Skeletal muscle tissue (tissue), 4 donors: ENCODE measurements around the gene ZSWIM5. TPM values are rescaled to one million over a fixed set of nuclear protein-coding genes. Genes with fewer than 3 reads are reported as not detected.
"Not testable (repeated sequence)": the region's sequence is repeated elsewhere in the genome, so short reads cannot be mapped to it uniquely, and the experiment has no call there.

Experiments used
- H3K27ac ChIP-seq: one replicate; pipeline ENCODE4 v1.7.0; 2013; ENCODE audit warnings: mild to moderate bottlenecking, low read depth, low read length, inconsistent platforms
- H3K27me3 ChIP-seq, 3 donors: one replicate each; pipeline ENCODE4 v1.7.0; 2013; ENCODE audit warnings: low read length in 3 of 3; ENCODE audit not compliant: control insufficient read depth in 3 of 3, insufficient read depth in 3 of 3
- H3K36me3 ChIP-seq, 3 donors: one replicate each; pipeline ENCODE4 v1.7.0; 2013; ENCODE audit warnings: low read length in 3 of 3; ENCODE audit not compliant: control insufficient read depth in 3 of 3, insufficient read depth in 3 of 3
- H3K4me1 ChIP-seq, 3 donors: one replicate each; pipeline ENCODE4 v1.7.0; 2013; ENCODE audit warnings: low read length in 3 of 3, mild to moderate bottlenecking in 3 of 3; ENCODE audit not compliant: control insufficient read depth in 3 of 3, insufficient read depth in 3 of 3
- H3K4me3 ChIP-seq, 3 donors: one replicate each; pipeline ENCODE4 v1.7.0; 2013; ENCODE audit warnings: low read length in 3 of 3
- H3K9ac ChIP-seq, 3 donors: one replicate each; pipeline ENCODE4 v1.7.0; 2013; ENCODE audit warnings: low read length in 3 of 3, mild to moderate bottlenecking in 3 of 3, moderate library complexity in 2 of 3, low read depth in 1 of 3
- H3K9me3 ChIP-seq, 3 donors: one replicate each; pipeline ENCODE4 v1.7.0; 2013; ENCODE audit warnings: low read length in 3 of 3; ENCODE audit not compliant: control insufficient read depth in 3 of 3
- total RNA-seq: library from RNA; depleted of rRNA; stranded (reverse); fragments of >200 nt; gene quantifications from one replicate; pipeline ENCODE4 v1.2.3, GENCODE V29; 2014
- donor health status: Osteomylitis.

ZSWIM5 gene
- total RNA-seq, 1 donor from 2014 or later, result 0.52 TPM

DNA sequence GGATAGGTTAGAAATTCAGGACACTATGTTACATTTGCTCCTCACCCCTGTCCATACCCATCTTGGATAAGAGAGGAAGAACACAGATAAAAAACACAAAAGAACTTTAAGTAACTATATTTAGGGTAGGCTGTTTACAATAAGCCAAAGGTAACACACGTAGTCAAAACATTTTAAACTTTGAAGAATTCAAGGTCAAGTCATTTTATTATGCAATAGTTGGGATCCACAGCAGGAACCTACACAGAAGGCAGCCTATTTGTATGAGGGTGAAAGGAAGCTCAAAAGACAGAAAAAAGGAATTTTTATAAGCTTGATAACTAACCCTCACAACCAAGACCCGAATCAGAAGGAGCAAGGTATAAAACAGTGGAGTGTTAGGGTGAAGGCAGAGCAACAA lies 89.6 kb downstream of the ZSWIM5 start:
- Histone ChIP-seq H3K9me3 (no peaks in the 10 kb centered on the region), H3K9ac (no peak overlapping the region), H3K36me3 (no peaks in the 10 kb centered on the region), H3K27ac (no peak overlapping the region), H3K4me3 (no peak overlapping the region), H3K4me1 (no peaks in the 10 kb centered on the region), H3K27me3 (no peaks in the 10 kb centered on the region)

GRCh38 chr1:45116340-45116739 lies 90.1 kb downstream of the ZSWIM5 start:
- Histone ChIP-seq H3K4me3 (no peak overlapping the region), H3K27ac (no peak overlapping the region), H3K27me3 (no peaks in the 10 kb centered on the region), H3K9ac (no peak overlapping the region), H3K36me3 (no peaks in the 10 kb centered on the region), H3K9me3 (no peaks in the 10 kb centered on the region), H3K4me1 (no peaks in the 10 kb centered on the region)

DNA sequence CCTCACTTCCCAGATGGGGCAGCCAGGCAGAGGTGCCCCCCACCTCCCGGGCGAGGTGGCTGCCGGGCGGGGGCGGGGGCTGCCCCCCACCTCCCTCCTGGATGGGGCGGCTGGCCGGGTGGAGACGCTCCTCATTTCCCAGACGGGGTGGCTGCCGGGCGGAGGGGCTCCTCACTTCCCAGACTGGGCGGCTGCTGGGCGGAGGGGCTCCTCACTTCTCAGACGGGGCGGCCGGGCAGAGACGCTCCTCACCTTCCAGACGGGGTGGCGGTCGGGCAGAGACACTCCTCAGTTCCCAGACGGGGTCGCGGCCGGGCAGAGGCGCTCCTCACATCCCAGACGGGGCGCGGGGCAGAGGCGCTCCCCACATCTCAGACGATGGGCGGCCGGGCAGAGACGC lies 91.2 kb downstream of the ZSWIM5 start:
- H3K9me3 ChIP-seq, H3K9ac ChIP-seq, H3K4me3 ChIP-seq, H3K27me3 ChIP-seq, H3K4me1 ChIP-seq, H3K36me3 ChIP-seq, H3K27ac ChIP-seq: not testable (repeated sequence)

GRCh38 chr1:45112661-45113060 lies 93.7 kb downstream of the ZSWIM5 start:
- Histone ChIP-seq H3K27me3 (no peaks in the 10 kb centered on the region), H3K9me3 (no peaks in the 10 kb centered on the region), H3K9ac (no peak overlapping the region), H3K4me1 (no peaks in the 10 kb centered on the region), H3K27ac (no peak overlapping the region), H3K36me3 (no peaks in the 10 kb centered on the region), H3K4me3 (no peak overlapping the region)

- H3K27me3 ChIP-seq, result no peaks in the 10 kb centered on the region
- H3K9ac ChIP-seq, result no peak overlapping the region
- H3K4me3 ChIP-seq, result no peak overlapping the region
- no peak overlapping the region for H3K27ac ChIP-seq
- H3K9me3 ChIP-seq, result no peaks in the 10 kb centered on the region
- H3K4me1 ChIP-seq, result no peaks in the 10 kb centered on the region
- H3K36me3 ChIP-seq, result no peaks in the 10 kb centered on the region
Observed at GRCh38 chr1:45111239-45111638, 95.2 kb downstream of the ZSWIM5 start.

- H3K4me3 ChIP-seq, result no peak overlapping the region
- H3K27ac ChIP-seq, result no peak overlapping the region
Observed at GRCh38 chr1:45107782-45108181, 98.6 kb downstream of the ZSWIM5 start.

GRCh38 chr1:45106864-45107263 lies 99.5 kb downstream of the ZSWIM5 start:
- not testable (repeated sequence) for H3K4me3 ChIP-seq, H3K36me3 ChIP-seq, H3K27ac ChIP-seq, H3K9me3 ChIP-seq, H3K9ac ChIP-seq, H3K27me3 ChIP-seq, H3K4me1 ChIP-seq

More at GRCh38 chr1:45107782-45108181, 98.6 kb downstream of the ZSWIM5 start:
- H3K36me3 ChIP-seq, result no peaks in the 10 kb centered on the region
- no peaks in the 10 kb centered on the region for H3K9me3 ChIP-seq
- H3K4me1 ChIP-seq, result no peaks in the 10 kb centered on the region
- H3K27me3 ChIP-seq, result no peaks in the 10 kb centered on the region
- H3K9ac ChIP-seq, result no peak overlapping the region

- H3K36me3 ChIP-seq, H3K27me3 ChIP-seq, H3K4me3 ChIP-seq, H3K4me1 ChIP-seq, H3K9ac ChIP-seq, H3K27ac ChIP-seq, H3K9me3 ChIP-seq: not testable (repeated sequence)
Observed at GRCh38 chr1:45106156-45106545, 100.3 kb downstream of the ZSWIM5 start.

DNA sequence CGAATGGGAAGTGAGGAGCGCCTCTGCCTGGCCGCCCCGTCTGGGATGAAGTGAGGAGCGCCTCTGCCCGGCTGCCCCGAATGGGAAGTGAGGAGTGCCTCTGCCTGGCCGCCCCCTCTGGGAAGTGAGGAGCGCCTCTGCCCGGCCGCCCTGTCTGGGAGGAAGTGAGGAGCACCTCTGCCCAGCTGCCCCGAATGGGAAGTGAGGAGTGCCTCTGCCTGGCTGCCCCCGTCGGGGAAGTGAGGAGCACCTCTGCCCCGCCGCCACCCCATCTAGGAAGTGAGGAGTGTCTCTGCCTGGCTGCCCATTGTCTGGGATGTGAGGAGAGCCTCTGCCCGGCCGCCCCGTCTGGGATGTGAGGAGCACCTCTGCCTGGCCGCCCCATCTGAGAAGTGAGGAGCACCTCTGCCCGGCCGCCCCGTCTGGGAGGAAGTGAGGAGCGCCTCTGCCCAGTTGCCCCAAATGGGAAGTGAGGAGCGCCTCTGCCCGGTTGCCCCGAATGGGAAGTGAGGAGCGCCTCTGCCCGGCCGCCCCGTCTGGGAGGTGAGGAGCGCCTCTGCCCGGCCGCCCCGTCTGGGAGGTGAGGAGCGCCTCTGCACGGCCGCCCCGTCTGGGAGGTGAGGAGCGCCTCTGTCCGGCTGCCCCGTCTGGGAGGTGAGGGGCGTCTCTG lies 100.8 kb downstream of the ZSWIM5 start:
- H3K4me3 ChIP-seq, H3K4me1 ChIP-seq, H3K27me3 ChIP-seq, H3K27ac ChIP-seq, H3K9me3 ChIP-seq, H3K9ac ChIP-seq, H3K36me3 ChIP-seq: not testable (repeated sequence)

DNA sequence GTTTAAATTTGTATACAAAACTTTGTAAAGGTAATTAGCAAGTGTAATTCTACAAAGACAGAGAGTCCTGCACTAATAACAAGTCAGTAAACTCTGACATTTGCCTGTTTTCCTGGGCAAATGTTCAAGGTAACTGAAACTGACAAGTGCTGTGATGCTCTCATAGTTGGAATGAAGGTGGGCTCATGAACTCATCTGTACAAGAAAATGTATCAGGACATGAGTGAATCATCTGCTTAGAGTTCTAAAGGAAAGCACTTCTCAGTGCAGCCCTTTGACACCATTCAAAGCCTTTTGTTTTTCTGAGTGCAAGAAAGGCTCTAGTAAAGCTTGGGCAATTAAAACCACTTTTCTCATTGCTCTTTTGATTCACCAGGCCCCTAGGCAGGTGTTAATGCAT lies 102.9 kb downstream of the ZSWIM5 start:
- no peak overlapping the region for H3K9ac ChIP-seq
- no peak overlapping the region for H3K27ac ChIP-seq
- no peaks in the 10 kb centered on the region for H3K9me3 ChIP-seq
- no peaks in the 10 kb centered on the region for H3K4me1 ChIP-seq
- H3K27me3 ChIP-seq, result no peaks in the 10 kb centered on the region
- no peak overlapping the region for H3K4me3 ChIP-seq
- H3K36me3 ChIP-seq, result no peaks in the 10 kb centered on the region

DNA sequence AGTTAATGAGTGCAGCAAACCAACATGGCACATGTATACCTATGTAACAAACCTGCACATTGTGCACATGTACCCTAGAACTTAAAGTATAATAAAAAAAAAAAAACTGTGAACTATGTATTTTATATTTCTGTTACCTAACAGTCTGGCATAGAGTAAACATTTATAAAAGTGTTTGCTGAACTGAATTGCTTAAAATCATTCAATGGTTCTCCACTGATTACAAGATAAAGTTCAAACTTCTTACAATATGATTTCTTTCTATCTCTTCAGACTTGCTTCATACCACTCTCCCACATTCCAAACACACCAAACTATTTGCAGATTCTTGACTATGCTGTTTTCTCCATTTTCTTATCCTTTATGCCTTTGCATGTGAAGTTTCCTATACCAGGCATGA lies 104.5 kb downstream of the ZSWIM5 start:
- Histone ChIP-seq H3K27me3 (no peaks in the 10 kb centered on the region), H3K27ac (no peak overlapping the region), H3K4me3 (no peak overlapping the region), H3K4me1 (no peaks in the 10 kb centered on the region), H3K36me3 (no peaks in the 10 kb centered on the region), H3K9ac (no peak overlapping the region), H3K9me3 (no peaks in the 10 kb centered on the region)
